GM20431 (cell line): ENCODE data around the gene STS.
"Not testable (repeated sequence)": the region's sequence is repeated elsewhere in the genome, so short reads cannot be mapped to it uniquely, and the experiment has no call there.

ENCODE experiments used
- in situ Hi-C: fragments of 300-500 bp; cut with MseI, MboI; formaldehyde crosslinking; loops from one replicate; pipeline ENCODE4 v1.15.0; 2020; ENCODE audit warnings: low sequenced_read_pairs; ENCODE audit not compliant: unreplicated experiment

The STS gene

DNA sequence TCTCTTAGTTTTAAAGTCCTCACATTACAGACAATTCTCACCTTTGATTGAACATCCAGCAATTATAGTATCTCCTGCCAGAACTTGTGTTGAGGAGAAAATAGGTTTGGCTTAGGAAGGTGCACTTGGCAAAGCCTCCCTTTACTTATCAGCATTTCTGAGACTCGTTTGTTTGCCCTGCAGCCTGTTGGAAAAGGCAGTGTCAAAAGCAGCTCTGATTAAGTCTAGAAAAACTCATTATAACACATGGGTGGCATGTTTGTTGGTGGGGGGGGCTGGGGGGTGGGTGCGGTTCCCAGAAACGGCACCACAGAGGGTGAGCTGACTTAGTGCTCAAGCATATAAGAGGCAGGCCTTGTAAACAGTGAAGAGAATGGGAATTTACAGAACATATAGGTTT, 22.1 kb downstream of the STS start:
- in situ Hi-C loops = no loop called here

DNA sequence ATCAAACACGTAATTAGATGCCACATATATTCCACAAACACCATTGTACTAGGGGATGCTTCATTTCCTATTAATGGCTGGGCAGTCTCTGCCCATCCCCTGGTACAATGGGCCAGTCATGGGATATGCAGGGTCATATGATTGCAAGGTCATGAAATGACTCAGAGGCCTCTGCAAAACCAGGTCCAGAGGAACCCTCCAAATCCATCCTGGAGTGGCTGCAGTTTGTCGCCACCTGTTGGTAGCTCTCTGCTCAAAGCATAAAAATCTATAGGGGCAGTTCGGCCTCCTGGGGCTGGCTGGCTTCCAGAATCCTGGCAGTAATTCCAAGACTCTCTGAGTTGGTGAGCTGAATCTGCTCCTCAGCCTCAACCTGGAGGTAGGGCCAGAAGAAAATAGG, 23.4 kb downstream of the STS start:
- in situ Hi-C loops = no loop called here

DNA sequence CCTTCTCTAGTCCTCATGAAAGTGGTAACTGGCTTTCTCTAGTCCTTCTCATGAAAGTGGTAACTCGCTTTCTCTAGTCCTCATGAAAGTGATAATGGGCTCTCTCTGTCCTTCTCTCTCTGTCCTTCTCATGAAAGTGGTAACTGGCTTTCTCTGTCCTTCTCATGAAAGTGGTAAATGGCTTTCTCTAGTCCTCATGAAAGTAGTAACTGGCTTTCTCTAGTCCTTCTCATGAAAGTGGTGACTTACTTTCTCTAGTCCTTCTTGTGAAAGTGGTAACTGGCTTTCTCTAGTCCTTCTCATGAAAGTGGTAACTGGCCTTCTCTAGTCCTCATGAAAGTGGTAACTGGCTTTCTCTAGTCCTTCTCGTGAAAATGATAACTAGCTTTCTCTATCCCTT, 31.3 kb downstream of the STS start:
- in situ Hi-C loops = not testable (repeated sequence)

DNA sequence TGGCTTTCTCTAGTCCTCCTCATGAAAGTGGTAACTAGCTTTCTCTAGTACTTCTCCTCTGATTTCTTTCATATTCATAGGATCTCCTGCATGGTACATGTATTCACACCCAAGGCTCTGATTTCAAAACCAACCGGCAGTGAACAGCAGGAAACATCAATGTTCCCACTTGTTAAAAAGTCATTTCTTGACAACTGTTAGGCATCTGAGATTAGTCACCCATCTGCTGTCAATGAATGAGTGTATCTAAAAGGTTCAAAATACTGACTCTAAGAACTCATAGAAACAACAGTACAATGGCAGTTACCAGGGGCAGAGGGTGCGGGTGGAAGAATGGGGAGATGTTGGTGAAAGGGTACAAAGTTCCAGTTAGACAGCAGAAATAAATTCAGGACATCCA, 31.9 kb downstream of the STS start:
- in situ Hi-C loops = no loop called here

DNA sequence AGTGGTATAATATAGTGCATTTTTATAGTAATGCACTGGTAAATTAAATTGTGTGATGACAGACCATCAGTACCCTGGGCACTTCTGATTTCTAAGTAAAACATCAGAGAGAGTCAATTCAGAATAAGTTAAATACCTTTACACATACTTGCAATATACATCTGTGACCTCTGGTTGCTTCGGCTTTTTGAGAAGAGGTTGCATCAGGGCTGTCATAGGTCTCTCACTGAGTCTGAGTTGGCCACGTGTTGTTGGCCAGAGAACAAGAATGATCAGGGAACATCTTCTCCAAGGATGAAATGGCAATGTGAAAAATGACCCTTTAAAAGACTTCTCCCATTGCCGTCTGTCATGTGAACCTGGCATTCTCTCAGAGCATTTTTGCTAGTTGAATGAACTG, 37.3 kb downstream of the STS start:
- in situ Hi-C loops = no loop called here

DNA sequence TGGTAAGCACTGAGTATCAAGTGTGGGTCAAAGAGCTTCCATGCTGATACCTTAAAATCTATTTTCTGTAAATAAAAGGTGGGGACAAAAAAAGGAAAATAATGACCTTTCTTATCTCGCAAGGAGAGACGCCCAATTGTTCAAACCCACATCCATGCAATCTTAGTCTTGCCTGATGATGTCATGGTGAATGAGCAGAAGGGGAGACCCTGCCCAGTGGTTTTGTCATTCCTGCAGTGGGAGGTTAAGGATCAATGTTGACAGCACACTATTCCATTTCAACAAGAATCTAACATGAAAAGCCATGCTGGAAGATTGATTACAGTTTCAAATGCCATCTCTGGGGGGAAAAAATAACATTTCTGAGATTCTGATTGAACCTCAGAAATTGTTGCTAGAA, 41.2 kb downstream of the STS start:
- in situ Hi-C loops = no loop called here

DNA sequence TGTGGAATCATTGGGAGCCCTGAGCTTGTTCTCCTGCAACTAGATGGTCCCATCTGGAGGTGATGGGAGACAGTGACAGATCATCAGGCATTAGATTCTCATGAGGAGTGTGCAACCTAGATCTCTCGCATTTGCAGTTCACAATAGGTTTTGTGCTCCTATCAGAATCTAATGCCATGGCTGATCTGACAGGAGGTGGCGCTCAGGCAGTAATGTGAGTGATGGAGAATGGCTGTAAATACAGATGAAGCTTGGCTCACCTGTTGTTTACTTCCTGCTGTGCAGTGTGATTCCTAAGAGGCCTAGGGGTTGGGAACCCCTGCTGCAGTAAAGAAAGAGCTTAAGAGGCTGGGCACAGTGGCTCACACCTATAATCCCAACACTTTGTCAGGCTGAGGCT, 42.6 kb downstream of the STS start:
- in situ Hi-C loops = no loop called here

DNA sequence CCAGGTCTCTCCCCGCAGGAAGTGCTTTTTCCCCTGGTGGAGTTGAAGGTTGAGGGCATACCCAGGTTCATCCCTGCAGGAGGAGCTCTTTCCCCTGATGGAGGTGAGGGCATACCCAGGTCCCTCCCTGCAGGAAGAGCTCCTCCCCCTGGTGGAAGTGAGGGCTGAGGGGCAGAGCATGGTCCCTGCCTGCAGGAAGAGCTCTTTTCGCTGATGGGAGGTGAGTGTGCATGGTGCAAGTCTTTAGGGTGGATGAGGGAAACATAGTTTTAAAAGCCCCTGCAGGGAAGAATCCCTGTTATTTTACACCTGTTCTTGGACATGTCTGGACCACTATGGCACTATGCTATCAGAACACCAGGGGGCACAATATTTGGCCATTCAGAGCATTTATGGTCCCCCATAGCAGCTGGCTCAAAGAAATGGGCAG, 44.2 kb downstream of the STS start:
- in situ Hi-C loops = no loop called here

DNA sequence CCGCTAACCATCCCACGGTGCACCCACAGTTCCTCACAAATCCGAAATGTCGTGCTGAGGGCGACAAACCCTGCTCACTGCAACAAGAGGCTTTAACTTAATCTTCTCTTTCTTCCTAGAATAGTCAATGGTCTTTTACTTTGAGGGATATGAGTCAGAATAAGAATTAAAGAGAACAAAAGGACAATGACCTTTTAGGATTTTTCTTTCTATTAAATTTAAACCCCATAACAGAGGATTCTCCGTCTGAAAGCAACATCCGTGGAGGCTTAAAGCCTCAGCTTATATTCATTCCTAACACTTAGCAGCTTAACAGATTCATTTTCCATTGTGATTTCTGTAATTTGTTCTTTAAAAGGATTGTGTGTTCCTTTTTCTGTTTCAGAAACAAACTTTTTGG, 45.4 kb downstream of the STS start:
- in situ Hi-C loops = no loop called here

DNA sequence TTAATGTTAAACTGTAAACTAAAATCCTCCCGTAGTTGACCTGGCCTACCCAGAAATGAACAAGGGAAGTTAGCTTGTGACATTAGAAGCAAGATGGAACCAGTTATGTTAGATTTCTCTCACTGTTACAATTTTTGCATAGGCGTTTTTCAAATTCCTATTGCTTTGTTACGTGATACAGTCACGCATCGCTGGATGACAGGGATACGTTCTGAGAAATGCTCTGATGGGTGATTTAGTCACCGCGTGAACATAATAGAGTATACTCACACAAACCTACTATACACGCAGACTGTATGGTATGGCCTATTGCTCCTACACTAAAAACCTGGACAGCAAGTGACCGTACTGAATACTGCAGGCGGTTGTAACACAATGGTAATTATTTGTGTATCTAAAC, 47.1 kb downstream of the STS start:
- in situ Hi-C loops = no loop called here
